ENCODE measurements around the gene TECTA.

TECTA gene, protein sequence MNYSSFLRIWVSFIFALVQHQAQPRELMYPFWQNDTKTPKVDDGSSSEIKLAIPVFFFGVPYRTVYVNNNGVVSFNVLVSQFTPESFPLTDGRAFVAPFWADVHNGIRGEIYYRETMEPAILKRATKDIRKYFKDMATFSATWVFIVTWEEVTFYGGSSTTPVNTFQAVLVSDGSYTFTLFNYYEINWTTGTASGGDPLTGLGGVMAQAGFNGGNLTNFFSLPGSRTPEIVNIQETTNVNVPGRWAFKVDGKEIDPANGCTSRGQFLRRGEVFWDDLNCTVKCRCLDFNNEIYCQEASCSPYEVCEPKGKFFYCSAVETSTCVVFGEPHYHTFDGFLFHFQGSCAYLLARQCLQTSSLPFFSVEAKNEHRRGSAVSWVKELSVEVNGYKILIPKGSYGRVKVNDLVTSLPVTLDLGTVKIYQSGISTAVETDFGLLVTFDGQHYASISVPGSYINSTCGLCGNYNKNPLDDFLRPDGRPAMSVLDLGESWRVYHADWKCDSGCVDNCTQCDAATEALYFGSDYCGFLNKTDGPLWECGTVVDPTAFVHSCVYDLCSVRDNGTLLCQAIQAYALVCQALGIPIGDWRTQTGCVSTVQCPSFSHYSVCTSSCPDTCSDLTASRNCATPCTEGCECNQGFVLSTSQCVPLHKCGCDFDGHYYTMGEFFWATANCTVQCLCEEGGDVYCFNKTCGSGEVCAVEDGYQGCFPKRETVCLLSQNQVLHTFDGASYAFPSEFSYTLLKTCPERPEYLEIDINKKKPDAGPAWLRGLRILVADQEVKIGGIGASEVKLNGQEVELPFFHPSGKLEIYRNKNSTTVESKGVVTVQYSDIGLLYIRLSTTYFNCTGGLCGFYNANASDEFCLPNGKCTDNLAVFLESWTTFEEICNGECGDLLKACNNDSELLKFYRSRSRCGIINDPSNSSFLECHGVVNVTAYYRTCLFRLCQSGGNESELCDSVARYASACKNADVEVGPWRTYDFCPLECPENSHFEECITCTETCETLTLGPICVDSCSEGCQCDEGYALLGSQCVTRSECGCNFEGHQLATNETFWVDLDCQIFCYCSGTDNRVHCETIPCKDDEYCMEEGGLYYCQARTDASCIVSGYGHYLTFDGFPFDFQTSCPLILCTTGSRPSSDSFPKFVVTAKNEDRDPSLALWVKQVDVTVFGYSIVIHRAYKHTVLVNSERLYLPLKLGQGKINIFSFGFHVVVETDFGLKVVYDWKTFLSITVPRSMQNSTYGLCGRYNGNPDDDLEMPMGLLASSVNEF (N-terminal part only)

DNA sequence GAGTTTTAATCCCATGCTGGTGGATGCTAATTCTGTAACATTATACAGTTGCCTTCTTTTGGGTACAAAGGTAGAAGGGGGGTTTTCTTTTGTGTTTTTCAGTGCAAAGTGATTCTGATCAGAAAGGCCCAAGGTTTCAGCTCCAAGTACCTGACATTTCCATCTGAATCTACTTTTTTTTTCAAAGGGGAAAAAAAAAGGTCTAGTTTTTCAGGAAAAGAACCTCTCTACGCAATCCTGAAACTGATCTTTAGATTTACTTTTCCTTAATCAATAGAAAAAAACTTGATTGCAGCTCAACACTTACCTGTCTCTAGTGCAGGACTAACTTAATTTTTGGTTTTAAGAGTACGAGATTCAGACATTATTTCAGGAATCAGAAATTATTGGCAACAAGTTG, at the start of gene TECTA:
TSS of gene TECTA (plus strand) at position 301 of the 400 bp plus-strand sequence. CDS start 1,423 bp downstream, outside the sequence.
- no peak for DNase-seq

- DNase-seq = no peak
Observed at GRCh38 chr11:121053244-121053643, 47.8 kb upstream of the TECTA start.

- DNase-seq = no peak
Observed at GRCh38 chr11:121054266-121054665, 46.8 kb upstream of the TECTA start.

GRCh38 chr11:121055076-121055475, 46.0 kb upstream of the TECTA start:
- no peak for DNase-seq

DNA sequence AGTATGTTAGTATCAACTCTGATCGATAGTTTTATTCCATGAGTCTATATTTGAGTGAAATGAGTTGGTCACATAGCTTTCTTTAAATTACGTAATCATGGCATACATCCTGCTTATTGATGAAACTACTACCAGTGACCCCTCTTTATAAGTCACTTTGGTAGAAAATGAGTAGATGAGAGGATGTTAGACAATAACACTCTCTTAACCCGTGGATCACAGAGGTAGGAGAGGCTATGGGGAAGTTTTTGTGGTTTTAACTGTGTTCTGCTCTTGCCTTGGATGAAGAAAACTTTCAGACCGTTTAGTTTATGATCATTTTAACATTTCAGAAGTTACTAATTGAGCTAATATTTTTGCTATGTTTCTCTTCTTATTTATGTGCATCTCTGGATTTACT, 43.1 kb upstream of the TECTA start:
- DNase-seq = no peak

DNA sequence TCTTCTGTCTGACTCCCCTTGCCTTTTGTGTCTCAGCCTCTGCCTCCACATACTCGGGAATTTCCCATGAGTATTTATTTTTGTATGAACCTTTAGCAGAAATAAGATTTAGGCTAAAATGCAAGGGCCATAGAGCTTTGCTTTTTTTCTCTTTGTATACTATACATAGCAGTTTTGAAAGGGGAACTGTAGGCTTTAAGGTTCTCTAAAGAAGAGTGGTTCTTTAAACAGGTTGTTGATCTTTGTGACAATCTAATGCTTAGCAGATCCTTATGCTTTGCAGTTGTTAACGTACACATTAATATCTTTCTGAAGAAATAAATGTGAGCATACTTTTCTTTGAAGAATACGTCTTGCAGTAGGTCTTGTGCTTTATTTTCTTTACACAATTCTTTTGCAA, 42.1 kb upstream of the TECTA start:
- no peak for DNase-seq

DNA sequence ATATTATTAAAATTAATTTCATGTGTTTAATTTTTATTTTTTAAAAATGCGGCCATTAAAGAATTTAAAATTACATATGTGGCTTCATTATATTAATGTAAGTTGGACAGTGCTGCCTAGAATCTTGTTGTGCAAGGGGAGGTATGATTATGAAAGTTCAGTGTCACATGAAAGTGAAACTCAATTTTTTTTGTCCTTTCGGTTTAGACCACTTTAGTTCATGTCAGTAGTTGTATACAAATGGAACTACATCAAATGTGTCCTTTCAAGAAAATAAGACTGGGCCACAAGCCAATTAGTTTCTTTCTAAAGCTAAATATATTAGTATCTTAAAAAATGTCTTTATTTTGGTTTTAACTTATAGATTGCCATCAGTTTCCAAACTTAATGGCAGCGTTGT, 41.4 kb upstream of the TECTA start:
- DNase-seq = no peak

- no peak for DNase-seq
Observed at GRCh38 chr11:121063728-121064127, 37.3 kb upstream of the TECTA start.

GRCh38 chr11:121066623-121067022, 34.4 kb upstream of the TECTA start:
- no peak for DNase-seq

DNA sequence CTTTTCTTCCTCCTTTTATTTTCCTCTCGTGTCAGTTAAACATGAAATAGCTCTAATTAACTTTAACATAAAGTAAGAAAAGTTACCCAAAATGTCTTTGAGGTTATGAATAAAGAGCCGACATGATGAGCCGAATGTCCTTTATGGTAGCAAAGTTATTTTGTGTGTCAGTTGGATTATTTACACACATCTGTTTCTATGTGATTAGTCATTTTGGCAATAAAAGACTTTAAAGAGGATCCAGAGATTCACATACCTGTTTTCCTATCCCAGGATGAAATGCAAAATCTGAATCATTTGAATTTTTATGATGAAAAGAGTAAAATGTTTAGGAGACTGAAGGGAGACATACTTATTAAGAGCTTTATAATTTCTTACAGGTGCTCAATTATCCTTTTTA, 34.0 kb upstream of the TECTA start:
- DNase-seq = no peak

DNA sequence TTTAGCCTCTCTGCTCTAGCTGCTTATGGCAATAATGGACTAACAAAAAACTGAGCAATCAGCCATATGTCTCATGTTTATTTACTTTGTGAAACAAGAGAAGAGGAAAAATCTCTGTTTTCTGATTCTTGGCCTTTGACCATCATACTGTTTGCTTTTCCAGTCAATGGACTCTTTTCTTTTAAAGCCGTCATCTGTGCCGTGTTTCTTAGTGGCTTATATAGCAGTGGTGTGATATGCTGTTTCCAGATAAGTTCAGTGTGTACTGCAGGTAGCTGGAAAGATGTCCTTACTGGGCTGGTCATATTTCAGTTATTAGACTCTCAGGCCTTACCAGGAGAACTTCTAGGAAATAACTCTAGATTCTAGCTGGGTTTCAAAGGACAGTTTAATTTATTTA, 33.6 kb upstream of the TECTA start:
- no peak for DNase-seq

DNA sequence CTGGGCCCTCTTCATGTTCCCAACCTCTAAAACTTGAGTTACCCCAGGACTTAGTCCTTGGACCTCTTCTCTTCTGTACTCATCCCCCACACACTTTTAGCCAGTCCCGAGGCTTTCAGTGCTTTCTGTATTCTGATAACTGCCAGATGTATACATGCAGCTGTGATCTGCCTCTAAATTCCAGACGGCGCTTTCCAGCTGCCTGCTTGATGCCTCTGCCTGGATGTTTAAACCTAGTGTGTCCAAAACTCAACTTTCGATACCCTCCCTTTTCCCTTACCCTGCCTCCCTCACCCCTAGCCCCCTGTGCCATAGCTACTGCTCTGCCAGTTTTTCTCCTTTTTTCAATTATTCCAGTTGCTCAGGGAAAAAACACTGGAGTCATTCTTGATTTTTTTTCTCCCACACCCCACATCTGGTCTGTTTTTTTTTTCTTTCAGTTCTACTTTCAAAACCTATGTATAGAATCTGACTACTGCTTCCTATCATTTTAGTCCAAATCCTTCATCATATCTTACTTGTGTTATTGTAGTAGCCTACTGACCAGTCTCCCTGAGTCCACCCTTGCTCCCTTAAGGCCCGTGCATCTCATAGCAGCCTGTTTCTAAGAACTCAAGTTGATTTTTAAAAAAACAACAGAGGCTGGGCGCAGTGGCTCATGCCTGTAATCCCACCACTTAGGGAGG, 32.9 kb upstream of the TECTA start:
- DNase-seq = no peak

GRCh38 chr11:121068787-121069186, 32.3 kb upstream of the TECTA start:
- DNase-seq = no peak

- DNase-seq = no peak
Observed at GRCh38 chr11:121070951-121071845, 29.8 kb upstream of the TECTA start.

GRCh38 chr11:121071846-121072450, 29.1 kb upstream of the TECTA start:
- DNase-seq = no peak

DNA sequence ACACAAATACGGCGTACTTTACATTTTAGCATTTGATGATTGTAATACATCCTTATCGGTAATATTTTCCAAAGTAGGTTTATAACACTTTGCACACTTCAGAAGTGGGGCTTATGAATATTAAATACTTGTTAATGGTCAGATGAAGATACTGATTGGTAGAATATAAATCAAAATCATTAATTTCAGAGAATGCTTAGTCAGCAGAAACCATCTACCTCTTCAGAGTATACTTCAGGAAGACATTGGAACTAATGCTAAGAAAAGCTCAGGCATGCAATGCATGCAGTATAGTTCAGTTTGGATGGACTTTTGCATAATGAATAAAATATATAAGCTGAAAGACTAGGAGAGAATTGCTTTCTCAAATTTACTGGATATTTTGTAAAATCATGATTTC, 19.7 kb upstream of the TECTA start:
- no peak for DNase-seq

- no peak for DNase-seq
Observed at GRCh38 chr11:121082219-121082618, 18.8 kb upstream of the TECTA start.

GRCh38 chr11:121082670-121083069, 18.4 kb upstream of the TECTA start:
- no peak for DNase-seq

DNA sequence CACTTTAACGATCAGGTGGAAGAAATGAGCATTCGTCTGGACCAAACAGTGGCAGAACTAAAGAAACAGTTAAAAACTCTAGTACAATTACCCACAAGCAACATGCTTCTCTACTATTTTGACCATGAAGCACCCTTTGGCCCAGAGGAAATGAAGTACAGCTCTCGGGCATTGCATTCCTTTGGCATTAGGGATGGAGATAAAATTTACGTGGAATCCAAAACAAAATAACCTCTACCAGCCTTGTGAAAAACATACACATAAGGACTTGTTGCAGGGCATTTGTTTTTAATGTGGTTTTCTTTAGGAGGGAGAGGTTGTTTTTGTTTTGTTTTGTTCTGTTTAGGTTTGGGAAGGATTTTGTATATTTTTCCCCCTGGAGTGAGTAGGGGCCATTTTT, 14.2 kb upstream of the TECTA start:
- no peak for DNase-seq

DNA sequence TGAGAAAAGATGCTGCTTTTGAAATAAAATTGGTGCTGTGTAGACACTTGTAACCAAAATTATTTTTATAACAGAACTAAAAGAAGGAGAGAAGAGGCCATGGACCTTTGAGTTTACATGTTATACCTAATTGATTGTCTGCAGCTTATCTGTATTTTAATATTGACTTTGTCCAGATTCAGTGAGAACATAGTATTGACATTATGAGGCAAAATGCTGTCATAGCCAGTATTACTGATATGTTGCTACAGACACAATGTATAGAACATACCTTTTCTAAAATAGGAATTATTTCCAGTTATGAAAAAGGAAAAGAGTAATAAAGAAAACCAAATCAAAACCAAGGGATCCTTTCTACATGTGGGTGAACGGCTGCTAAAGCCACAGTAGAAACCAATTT, 11.5 kb upstream of the TECTA start:
- no peak for DNase-seq

- no peak for DNase-seq
Observed at GRCh38 chr11:121090145-121090721, 10.8 kb upstream of the TECTA start.

All from KG1 (cell line).